CD1c-positive myeloid dendritic cell (primary cell): Measurements from ENCODE around the gene ALPK1.
"Not testable (repeated sequence)": the region's sequence is repeated elsewhere in the genome, so short reads cannot be mapped to it uniquely, and the experiment has no call there.

ENCODE experiments used
- DNase-seq: peaks from one replicate; pipeline ENCODE4 v3.0.0-alpha.2; 2016; ENCODE audit errors: extremely low spot score

The ALPK1 gene

GRCh38 chr4:112378858-112379257 lies 81.7 kb downstream of the ALPK1 start:
- DNase-seq = no peak

- DNase-seq = no peak
Observed at GRCh38 chr4:112379306-112379705, 82.1 kb downstream of the ALPK1 start.

GRCh38 chr4:112381996-112382692 lies 85.0 kb downstream of the ALPK1 start:
- DNase-seq = no peak

DNA sequence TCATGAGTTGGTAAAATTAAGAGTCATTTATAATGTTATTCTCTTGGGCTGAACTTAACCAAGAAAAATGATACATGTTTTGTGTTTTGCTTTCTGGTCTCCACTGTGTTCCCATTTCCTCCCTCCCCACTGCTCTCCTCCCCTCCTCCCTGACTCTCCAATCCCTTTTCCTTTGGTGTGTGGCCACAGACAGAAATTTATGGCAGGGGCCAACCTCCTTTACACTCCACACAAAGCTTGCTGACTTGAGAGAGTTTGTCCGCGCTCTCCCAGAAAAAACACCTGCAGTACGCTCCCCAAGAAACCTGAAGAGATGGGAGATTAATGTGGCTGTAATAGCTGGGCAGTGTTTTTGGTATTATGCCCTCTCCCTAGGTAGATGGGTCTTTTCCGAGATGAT lies 88.9 kb downstream of the ALPK1 start:
- DNase-seq = no peak

DNA sequence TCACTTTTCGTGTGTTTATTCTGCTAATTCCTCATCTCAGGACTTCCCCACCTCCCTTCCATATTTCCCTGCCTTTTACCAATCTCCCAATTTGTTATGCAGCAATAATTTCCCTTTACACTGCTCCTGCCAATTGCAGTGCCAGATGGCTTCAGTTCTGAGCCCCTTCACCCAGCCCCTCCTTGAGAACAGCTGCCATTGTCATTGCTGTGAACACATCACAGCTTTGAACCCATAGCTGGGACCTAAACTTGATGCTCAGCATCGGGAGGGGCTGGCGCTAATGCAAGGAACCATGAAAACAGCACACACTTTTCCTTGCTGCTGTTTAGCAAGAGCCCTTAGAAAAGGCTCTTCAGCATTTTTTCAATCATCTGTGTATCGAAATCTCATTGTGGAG lies 104.9 kb downstream of the ALPK1 start:
- DNase-seq = no peak

DNA sequence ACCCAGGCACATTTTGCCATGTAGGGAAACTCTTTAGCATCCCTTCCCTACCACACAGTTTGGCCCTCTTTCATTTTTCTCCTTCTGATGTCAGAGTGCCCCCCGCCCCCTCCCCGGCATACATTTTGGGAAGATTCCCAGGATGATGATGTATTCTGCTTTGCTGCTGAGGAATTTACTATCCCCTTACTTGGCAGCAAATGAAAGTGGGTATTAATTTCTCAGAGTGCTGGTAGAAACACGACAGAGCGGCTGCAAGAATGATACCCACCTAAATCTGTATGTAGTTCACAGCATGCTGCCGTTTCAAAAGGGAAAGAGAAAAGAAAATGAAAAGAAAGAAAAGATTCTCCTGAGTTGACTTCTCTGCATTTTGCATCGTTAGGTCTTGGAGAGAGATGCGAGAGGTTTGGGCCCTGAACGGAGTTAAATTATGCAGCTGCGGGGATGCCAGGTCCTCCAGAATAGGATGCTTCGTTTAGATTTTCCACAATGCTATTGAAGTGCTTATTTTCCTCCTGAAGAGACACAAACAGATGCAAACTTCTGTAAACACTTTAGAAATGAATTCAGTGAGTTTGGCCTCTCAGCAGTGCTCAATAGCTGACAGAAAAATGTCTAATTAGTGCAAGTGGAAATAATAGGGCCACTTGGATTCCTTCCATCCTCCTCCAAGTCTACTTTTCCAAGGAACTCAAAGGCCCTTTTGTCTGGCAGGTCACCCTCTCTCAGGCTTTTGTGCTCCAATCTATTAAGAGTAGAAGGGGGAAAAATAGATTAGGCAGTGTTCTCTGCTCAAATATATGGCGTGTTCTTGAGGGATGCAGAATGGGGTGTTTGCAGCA lies 106.2 kb downstream of the ALPK1 start:
- no peak for DNase-seq

- DNase-seq = no peak
Observed at GRCh38 chr4:112410364-112410763, 113.2 kb downstream of the ALPK1 start.

GRCh38 chr4:112410804-112411203 lies 113.6 kb downstream of the ALPK1 start:
- DNase-seq = no peak

- no peak for DNase-seq
Observed at GRCh38 chr4:112411781-112412550, 114.8 kb downstream of the ALPK1 start.

DNA sequence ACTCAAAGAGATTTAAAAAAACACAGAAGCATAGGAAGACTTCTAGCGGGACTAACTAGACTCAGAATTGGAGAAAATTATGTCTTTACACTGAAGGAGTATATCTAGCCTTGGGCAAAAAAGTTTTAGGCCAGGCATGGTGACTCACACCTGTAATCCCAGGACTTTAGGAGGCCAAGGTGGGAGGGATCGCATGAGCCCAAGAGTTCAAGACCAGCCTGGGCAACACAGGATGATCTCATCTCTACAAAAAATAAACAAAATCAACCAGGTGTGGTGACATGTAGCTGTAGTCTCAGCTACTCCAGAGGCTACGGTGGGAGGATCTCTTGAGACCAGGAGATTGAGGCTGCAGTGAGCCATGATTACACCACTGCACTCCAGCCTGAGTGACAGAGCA lies 119.3 kb downstream of the ALPK1 start:
- DNase-seq = no peak

- no peak for DNase-seq
Observed at GRCh38 chr4:112418092-112418491, 120.9 kb downstream of the ALPK1 start.

GRCh38 chr4:112421911-112422310 lies 124.7 kb downstream of the ALPK1 start:
- no peak for DNase-seq

DNA sequence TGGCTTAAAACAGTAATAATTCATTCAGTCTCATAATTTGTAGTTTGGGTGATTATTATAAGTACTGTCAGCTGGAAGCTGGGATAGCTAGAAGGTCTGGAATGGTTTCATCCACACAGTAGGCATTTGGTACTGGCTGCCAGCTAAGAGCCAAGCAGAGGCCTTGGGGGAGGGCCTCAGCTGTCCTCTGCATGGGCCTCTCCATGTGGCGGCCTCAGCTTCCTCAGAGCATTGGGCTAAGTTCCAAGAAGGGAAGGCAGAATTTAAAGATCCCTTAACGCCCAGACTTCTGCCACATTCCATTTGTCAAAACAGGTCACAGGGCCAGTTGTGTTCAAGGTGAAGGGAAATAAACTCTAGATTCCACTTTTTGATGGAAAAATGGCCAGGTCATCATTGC lies 125.5 kb downstream of the ALPK1 start:
- DNase-seq = no peak

GRCh38 chr4:112423591-112423990 lies 126.4 kb downstream of the ALPK1 start:
- no peak for DNase-seq

DNA sequence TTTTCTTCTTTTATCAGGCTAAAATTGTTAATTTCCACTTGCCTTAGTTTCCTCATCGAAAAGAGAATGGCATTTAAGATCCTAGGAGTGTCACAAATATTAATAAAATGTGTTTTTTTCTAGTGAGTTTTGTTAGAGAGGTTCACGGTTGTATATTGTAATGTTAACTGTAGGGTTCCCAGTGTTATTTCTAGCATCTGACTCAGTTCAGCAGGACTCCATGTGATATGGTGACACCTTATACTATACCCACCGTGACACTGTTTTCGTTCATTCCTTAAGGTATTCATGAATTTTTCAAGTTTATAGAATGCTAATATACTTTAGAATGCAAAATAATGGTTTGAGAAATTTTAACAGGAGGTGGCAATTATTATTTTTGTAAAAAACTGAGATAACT lies 128.7 kb downstream of the ALPK1 start:
- no peak for DNase-seq

DNA sequence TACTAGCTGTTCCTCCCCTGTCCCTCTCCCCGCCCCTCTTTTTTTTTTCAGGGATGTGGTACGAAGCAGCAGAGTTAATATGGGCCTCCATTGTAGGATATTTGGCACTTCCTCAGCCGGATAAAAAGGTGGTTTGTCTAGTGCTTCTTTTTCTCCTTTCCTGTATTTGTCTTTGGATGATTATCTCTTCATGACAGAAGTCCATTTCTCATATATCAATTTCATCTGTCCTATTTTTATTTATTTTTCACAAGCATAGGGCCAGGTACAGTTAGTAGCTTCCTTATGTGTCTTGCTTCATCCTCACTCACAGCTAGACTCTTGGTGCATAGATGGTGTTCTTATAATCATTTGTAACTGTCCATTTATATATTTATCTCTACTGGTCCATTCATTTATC lies 129.2 kb downstream of the ALPK1 start:
- no peak for DNase-seq

- no peak for DNase-seq
Observed at GRCh38 chr4:112431158-112431557, 134.0 kb downstream of the ALPK1 start.

- DNase-seq = no peak
Observed at GRCh38 chr4:112436987-112437386, 139.8 kb downstream of the ALPK1 start.

DNA sequence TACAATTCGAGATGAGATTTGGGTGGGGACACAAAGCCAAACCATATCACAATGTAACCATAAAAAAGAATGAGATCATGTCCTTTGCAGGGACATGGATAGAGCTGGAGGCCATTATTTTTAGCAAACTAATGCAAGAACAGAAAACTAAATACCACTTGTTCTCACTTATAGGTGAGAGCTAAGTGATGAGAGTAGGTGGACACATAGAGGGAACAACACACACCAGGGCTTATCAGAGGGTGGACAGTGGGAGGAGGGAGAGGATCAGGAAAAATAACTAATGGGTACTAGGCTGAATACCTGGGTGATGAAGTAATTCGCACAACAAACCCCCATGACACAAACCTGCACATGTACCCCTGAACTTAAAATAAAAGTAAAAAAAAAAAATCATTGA lies 145.1 kb downstream of the ALPK1 start:
- DNase-seq = not testable (repeated sequence)

DNA sequence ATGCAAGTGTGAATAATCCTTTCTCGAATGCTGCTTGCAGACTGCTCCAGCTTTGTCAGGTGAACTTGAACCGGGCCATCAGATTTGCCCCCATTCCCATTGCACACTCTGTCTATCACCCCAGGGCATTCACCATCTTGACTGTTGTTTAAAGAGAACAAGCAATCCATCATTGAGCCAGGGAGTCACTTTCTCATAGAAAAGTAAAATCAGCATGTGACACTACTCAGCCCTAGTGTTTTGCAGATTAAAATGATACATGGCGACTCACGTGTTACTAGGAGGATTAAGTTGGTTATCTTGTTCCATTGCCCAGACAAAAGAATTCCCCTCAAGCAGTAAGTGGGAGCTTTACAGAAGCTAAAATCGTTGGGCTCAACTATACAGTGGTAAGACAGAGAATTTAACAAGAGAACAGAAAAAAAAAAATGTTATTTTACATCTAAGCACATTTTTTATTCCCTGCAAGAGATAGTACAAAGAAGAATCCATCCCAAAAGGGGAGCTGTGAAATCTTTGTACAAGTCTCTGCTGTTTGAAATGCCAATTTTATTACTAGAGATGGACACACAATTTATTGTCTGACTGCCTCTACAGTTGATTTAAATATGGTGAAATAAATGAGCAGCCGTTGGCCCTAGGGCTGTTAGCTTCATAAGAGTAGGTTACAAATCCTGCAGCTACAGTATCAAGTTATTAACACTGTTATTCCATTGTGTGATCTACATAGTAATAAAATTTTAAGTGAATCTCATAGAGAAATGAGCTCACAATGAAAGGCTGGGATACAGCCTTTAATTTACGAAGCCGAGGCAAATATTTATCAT lies 151.3 kb downstream of the ALPK1 start:
- DNase-seq = no peak

- no peak for DNase-seq
Observed at GRCh38 chr4:112449708-112450107, 152.5 kb downstream of the ALPK1 start.

- DNase-seq = no peak
Observed at GRCh38 chr4:112451104-112451503, 153.9 kb downstream of the ALPK1 start.
